K562 (cell line): Measurements from ENCODE around the gene SIGLEC6. TPM values are rescaled to one million over a fixed set of nuclear protein-coding genes. Genes with fewer than 3 reads are reported as not detected.

Experiments used
- ATAC-seq: fragments of 200-7000 bp; cut with Tn5 transposase; 3 replicates; pipeline ENCODE4 v1.9.1; 2020; ENCODE audit warnings: moderate library complexity
- BruUV-seq: library from RNA; stranded (reverse); fragments of 400-500 nt; replicated peaks from 2 replicates; lab custom pipeline; 2021; lab: Mats Ljungman, UMichigan
- CTCF ChIA-PET: fragments of 300-600 bp; formaldehyde crosslinking; extraction: SDS; loops from one replicate; lab custom pipeline; 2021; ENCODE audit warnings: low intra/inter-chr PET ratio; lab: Yijun Ruan, JAX
- POLR2A ChIA-PET: fragments of 300-600, 350-650 bp; sonication (Branson Sonifier 250); formaldehyde crosslinking; extraction: SDS; loops from one replicate; lab custom pipeline; 2021; ENCODE audit warnings: antibody characterized with exemption, inconsistent platforms; lab: Yijun Ruan, JAX
- DNase-seq, 4 experiments: peaks; one replicate each; pipeline versions ENCODE4 v3.0.0 to v3.0.0-alpha.2; 2011 to 2018; ENCODE audit warnings: low spot score in 3 of 4, mixed read lengths in 3 of 4; ENCODE audit errors: extremely low read depth in 1 of 4
- FAIRE-seq: peaks from 2 replicates; lab custom pipeline; 2011; peaks lifted over from hg19 to GRCh38; lab: Jason Lieb, UNC
- H2AFZ ChIP-seq: 2 replicates; pipeline ENCODE4 v1.6.0; 2011; ENCODE audit warnings: low read depth, low read length, control low read depth, inconsistent platforms
- H3K27ac ChIP-seq: fragments of 200-600 bp; 3 replicates; pipeline ENCODE4 v1.8.0; 2011; ENCODE audit warnings: low read depth, mild to moderate bottlenecking, control low read depth, inconsistent platforms, low read length, moderate library complexity, mixed read lengths; ENCODE audit errors: extremely low read depth
- H3K27me3 ChIP-seq, 2 experiments: fragments of 300-600 bp in 1 of 2; 2 replicates in 1 of 2; 3 replicates in 1 of 2; pipeline versions ENCODE4 v1.6.0 to v1.8.0; 2011; ENCODE audit warnings: inconsistent platforms in 2 of 2, low read length in 2 of 2, mild to moderate bottlenecking in 1 of 2, mixed read lengths in 1 of 2, moderate library complexity in 1 of 2; ENCODE audit not compliant: control insufficient read depth in 2 of 2, insufficient read depth in 2 of 2
- H3K36me3 ChIP-seq: fragments of 300-600 bp; 3 replicates; pipeline ENCODE4 v1.8.0; 2011; ENCODE audit warnings: mild to moderate bottlenecking, low read length, inconsistent platforms; ENCODE audit not compliant: control insufficient read depth, insufficient read depth
- H3K4me1 ChIP-seq, 2 experiments: fragments of 200-600 bp in 1 of 2; replicated peaks in 1 of 2; 2 replicates in 1 of 2; 3 replicates in 1 of 2; pipeline versions ENCODE4 v1.5.1 to v1.8.0; 2011; ENCODE audit warnings: inconsistent platforms in 2 of 2, low read length in 2 of 2, mild to moderate bottlenecking in 1 of 2, mixed read lengths in 1 of 2, moderate library complexity in 1 of 2; ENCODE audit not compliant: control insufficient read depth in 2 of 2, insufficient read depth in 2 of 2
- H3K4me2 ChIP-seq: 2 replicates; pipeline ENCODE4 v1.6.1; 2011; ENCODE audit warnings: low read length, control low read depth, inconsistent platforms, mixed read lengths; ENCODE audit not compliant: insufficient read depth
- H3K4me3 ChIP-seq: fragments of 200-600 bp; sonication (generic), shearing (Covaris generic); 2 replicates; pipeline ENCODE4 v1.5.1; 2016; ENCODE audit warnings: control low read depth, inconsistent platforms
- H3K79me2 ChIP-seq: fragments of 200-600 bp; 3 replicates; pipeline ENCODE4 v1.8.0; 2011; ENCODE audit warnings: low read length, inconsistent platforms; ENCODE audit not compliant: control insufficient read depth, insufficient read depth
- H3K9ac ChIP-seq, 2 experiments: 2 replicates each; pipeline versions ENCODE4 v1.6.0 to v1.6.1; 2011; ENCODE audit warnings: low read depth in 2 of 2, low read length in 2 of 2, control low read depth in 1 of 2, inconsistent platforms in 1 of 2, mild to moderate bottlenecking in 1 of 2, mixed read lengths in 1 of 2; ENCODE audit not compliant: insufficient read depth in 1 of 2
- H3K9me1 ChIP-seq: one replicate; pipeline ENCODE4 v1.6.0; 2011; ENCODE audit warnings: inconsistent platforms, mild to moderate bottlenecking, low read length, moderate library complexity; ENCODE audit not compliant: control insufficient read depth, insufficient read depth
- H3K9me3 ChIP-seq: replicated peaks from 2 replicates; pipeline ENCODE4 v1.5.1; 2011; ENCODE audit warnings: low read depth, low read length, inconsistent platforms; ENCODE audit not compliant: control insufficient read depth, insufficient read depth
- H4K20me1 ChIP-seq: replicated peaks from 2 replicates; pipeline ENCODE4 v1.6.1; 2011; ENCODE audit warnings: low read length, inconsistent platforms, mixed read lengths; ENCODE audit not compliant: control insufficient read depth, insufficient read depth
- ATF7 ChIP-seq: fragments of 450-650 bp; IDR thresholded peaks from 2 replicates; pipeline ENCODE4 v1.7.1; 2014; ENCODE audit warnings: mild to moderate bottlenecking, moderate library complexity
- DMBX1 ChIP-seq: fragments of 250-450 bp; sonication (Bioruptor Pico); IDR thresholded peaks from 2 replicates; pipeline ENCODE4 v1.8.0; 2022; ENCODE audit warnings: inconsistent platforms, mild to moderate bottlenecking, moderate library complexity, borderline replicate concordance
- MBD2 ChIP-seq: sonication (generic); IDR thresholded peaks from 2 replicates; pipeline ENCODE4 v1.6.1; 2016; ENCODE audit warnings: low read depth, borderline replicate concordance
- MTA3 ChIP-seq: fragments of 450-650 bp; formaldehyde crosslinking; IDR thresholded peaks from 2 replicates; pipeline ENCODE4 v1.6.1; 2017; ENCODE audit warnings: mild to moderate bottlenecking, borderline replicate concordance
- PCBP2 ChIP-seq: fragments of 200-400 bp; formaldehyde crosslinking; IDR thresholded peaks from 2 replicates; pipeline ENCODE4 v1.6.1; 2018; ENCODE audit warnings: low read length, low read depth, mild to moderate bottlenecking, moderate library complexity; ENCODE audit not compliant: poor library complexity, severe bottlenecking
- TOE1 ChIP-seq, 2 experiments: fragments of 450-650 bp in 1 of 2; sonication (generic) in 1 of 2; formaldehyde crosslinking in 1 of 2; IDR thresholded peaks; 2 replicates each; pipeline versions ENCODE4 v1.7.1 to v1.8.0; 2016 to 2022; ENCODE audit warnings: borderline replicate concordance in 2 of 2, mild to moderate bottlenecking in 2 of 2, antibody characterized with exemption in 1 of 2, inconsistent platforms in 1 of 2, low read depth in 1 of 2, missing genetic modification reagents in 1 of 2, moderate library complexity in 1 of 2
- ZC3H4 ChIP-seq: sonication (generic); formaldehyde crosslinking; IDR thresholded peaks from 2 replicates; pipeline ENCODE4 v1.9.0; 2021; ENCODE audit warnings: missing genetic modification reagents, borderline replicate concordance
- ZNF197 ChIP-seq: fragments of 200-800 bp; sonication (Bioruptor generic); IDR thresholded peaks from 2 replicates; pipeline ENCODE4 v1.6.1; 2016; ENCODE audit warnings: low read depth, missing genetic modification characterization, missing compliant biosample characterization
- ZNF24 ChIP-seq: fragments of 450-650 bp; IDR thresholded peaks from 2 replicates; pipeline ENCODE4 v1.6.1; 2016
- ZNF324 ChIP-seq: fragments of 250-450 bp; sonication (Bioruptor Pico); IDR thresholded peaks from 2 replicates; pipeline ENCODE4 v1.4.0; 2020; ENCODE audit warnings: mild to moderate bottlenecking
- ZNF695 ChIP-seq: fragments of 450-650 bp; formaldehyde crosslinking; IDR thresholded peaks from 2 replicates; pipeline ENCODE4 v1.4.0; 2020; ENCODE audit warnings: mild to moderate bottlenecking, moderate library complexity
- WGBS: fragments of 100-300 bp; shearing (Covaris generic); methylation state at CpG from one replicate; pipeline ENCODE4 v1.1.6; 2016; ENCODE audit warnings: low coverage, mixed read lengths; ENCODE audit not compliant: insufficient coverage; ENCODE audit errors: missing lambda C conversion rate; 5-methylcytosine and 5-hydroxymethylcytosine counted together
- in situ Hi-C: fragments of 300-500 bp; cut with MboI; formaldehyde crosslinking; loops from 4 replicates; pipeline ENCODE4 v1.15.0; 2018; ENCODE audit warnings: inconsistent platforms, mixed read lengths
- intact Hi-C: fragments of 100-400 bp; cut with micrococcal nuclease; formaldehyde crosslinking; loops from 2 replicates; pipeline ENCODE4 v1.14.2; 2022
- polyA plus RNA-seq, 8 experiments: library from polyadenylated mRNA; depleted of rRNA in 4 of 8; stranded (reverse) in 5 of 8; unstranded in 3 of 8; fragments of >200 nt; fragmentation: Nextera tagmentation in 2 of 8; fragmentation: Illumina TruSeq in 1 of 8; extraction: Ambion mirVana in 2 of 8; extraction: Trizol in 1 of 8; gene quantifications; 2 replicates each; pipeline versions ENCODE4 v1.2.1 to v1.2.3, GENCODE V29; 2011 to 2014; ENCODE audit warnings: inconsistent platforms in 1 of 8, missing spikeins in 1 of 8
- total RNA-seq, 7 experiments: library from RNA; depleted of rRNA in 6 of 7; stranded (reverse); fragments of >200 nt in 6 of 7; fragmentation: Illumina TruSeq in 2 of 7; extraction: Trizol in 2 of 7; gene quantifications; 2 replicates each; pipeline versions ENCODE4 v1.2.1 to v1.2.3, GENCODE V29; 2011 to 2021; ENCODE audit warnings: low replicate concordance in 1 of 7
- TF ChIP-seq, protein P1 (sequence below), 2 experiments: fragments of 150-350 bp in 1 of 2; IDR thresholded peaks; 2 replicates each; pipeline ENCODE4 v1.6.1; 2012 to 2016; ENCODE audit warnings: low read depth in 2 of 2, low read length in 2 of 2, mild to moderate bottlenecking in 1 of 2, moderate library complexity in 1 of 2
- TF ChIP-seq, protein P2 (sequence below): sonication (generic); formaldehyde crosslinking; IDR thresholded peaks from 2 replicates; pipeline ENCODE4 v1.8.1; 2022; ENCODE audit warnings: missing genetic modification reagents
- TF ChIP-seq, protein P3 (sequence below): fragments of 450-650 bp; formaldehyde crosslinking; IDR thresholded peaks from 2 replicates; pipeline ENCODE4 v1.4.0; 2020; ENCODE audit warnings: mild to moderate bottlenecking

Gene SIGLEC6
- total and polyA plus RNA-seq, 9 of the 15 experiments (the other 6 are each of a cell fraction or from before 2014, with no cell fraction given) = 0.03 to 17.5 (median 0.71) TPM

DNA sequence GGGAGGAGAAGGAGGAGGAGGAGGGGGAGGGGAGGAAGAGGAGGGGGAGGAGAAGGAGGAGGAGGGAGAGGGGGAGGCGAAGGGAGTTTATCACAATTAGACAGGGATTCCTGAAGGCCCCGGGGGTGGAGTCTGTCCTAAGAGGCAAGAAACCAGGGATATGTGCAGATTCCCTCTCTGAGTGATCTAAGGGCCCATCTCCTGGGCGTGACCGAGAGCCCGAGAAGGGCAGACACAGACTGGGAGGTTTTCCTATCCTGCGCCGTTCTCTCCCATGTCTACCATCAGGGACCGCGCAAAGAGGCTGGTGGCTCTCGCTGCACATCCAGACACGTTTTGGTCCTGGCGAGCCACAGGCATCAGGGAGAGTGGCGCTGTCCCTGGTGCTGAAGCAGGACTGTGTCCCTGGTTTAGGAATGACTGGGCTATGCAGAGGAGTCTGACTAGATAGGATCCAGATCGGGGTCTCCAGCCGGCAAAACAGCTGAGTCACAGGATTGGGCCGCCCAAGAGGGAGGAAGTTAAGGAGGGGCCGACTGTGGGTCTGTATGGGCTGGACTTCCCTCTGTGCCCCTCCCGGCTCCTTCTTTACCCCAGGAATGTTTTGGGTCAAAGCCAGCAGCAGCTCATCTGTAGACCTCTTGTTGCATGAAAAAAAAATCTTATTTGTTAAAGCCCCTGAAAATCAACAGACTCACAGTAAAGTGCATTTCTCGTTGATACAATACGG is 21.7 kb upstream of the SIGLEC6 start:
- FAIRE-seq = peak; percentile 89
- ATAC-seq = peak; percentile 55
- TF ChIP-seq PCBP2 (no peak), ZNF324 (CRISPR knock-in tag) (no peak), ZNF24 (peak; percentile 72; the same call in 1 of the 2 replicates), MBD2 (peak; percentile 45; the same call in 1 of the 2 replicates), ZC3H4 (no peak), ZNF197 (peak; percentile 89; the same call in 1 of the 2 replicates), DMBX1 (peak; percentile 80), ATF7 (peak; percentile 70), MTA3 (peak; percentile 93), ZNF695 (CRISPR knock-in tag) (no peak), TOE1 (IDR thresholded peaks at IDR 0.05; ENCODE audit: borderline replicate concordance) (0 out of 2 replicates have a peak, but pooled peaks have one; percentile 7), TOE1 (CRISPR knock-in tag; IDR thresholded peaks at IDR 0.05; ENCODE audit: borderline replicate concordance, low read depth) (peak; percentile 97)
- TF ChIP-seq, protein P1, sequence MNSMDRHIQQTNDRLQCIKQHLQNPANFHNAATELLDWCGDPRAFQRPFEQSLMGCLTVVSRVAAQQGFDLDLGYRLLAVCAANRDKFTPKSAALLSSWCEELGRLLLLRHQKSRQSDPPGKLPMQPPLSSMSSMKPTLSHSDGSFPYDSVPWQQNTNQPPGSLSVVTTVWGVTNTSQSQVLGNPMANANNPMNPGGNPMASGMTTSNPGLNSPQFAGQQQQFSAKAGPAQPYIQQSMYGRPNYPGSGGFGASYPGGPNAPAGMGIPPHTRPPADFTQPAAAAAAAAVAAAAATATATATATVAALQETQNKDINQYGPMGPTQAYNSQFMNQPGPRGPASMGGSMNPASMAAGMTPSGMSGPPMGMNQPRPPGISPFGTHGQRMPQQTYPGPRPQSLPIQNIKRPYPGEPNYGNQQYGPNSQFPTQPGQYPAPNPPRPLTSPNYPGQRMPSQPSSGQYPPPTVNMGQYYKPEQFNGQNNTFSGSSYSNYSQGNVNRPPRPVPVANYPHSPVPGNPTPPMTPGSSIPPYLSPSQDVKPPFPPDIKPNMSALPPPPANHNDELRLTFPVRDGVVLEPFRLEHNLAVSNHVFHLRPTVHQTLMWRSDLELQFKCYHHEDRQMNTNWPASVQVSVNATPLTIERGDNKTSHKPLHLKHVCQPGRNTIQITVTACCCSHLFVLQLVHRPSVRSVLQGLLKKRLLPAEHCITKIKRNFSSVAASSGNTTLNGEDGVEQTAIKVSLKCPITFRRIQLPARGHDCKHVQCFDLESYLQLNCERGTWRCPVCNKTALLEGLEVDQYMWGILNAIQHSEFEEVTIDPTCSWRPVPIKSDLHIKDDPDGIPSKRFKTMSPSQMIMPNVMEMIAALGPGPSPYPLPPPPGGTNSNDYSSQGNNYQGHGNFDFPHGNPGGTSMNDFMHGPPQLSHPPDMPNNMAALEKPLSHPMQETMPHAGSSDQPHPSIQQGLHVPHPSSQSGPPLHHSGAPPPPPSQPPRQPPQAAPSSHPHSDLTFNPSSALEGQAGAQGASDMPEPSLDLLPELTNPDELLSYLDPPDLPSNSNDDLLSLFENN (IDR thresholded peaks at IDR 0.05; ENCODE audit: low read depth in 2 of 2, low read length in 2 of 2) = no peak
- TF ChIP-seq, protein P2, sequence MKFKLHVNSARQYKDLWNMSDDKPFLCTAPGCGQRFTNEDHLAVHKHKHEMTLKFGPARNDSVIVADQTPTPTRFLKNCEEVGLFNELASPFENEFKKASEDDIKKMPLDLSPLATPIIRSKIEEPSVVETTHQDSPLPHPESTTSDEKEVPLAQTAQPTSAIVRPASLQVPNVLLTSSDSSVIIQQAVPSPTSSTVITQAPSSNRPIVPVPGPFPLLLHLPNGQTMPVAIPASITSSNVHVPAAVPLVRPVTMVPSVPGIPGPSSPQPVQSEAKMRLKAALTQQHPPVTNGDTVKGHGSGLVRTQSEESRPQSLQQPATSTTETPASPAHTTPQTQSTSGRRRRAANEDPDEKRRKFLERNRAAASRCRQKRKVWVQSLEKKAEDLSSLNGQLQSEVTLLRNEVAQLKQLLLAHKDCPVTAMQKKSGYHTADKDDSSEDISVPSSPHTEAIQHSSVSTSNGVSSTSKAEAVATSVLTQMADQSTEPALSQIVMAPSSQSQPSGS (CRISPR knock-in tag) = no peak
- TF ChIP-seq, protein P3, sequence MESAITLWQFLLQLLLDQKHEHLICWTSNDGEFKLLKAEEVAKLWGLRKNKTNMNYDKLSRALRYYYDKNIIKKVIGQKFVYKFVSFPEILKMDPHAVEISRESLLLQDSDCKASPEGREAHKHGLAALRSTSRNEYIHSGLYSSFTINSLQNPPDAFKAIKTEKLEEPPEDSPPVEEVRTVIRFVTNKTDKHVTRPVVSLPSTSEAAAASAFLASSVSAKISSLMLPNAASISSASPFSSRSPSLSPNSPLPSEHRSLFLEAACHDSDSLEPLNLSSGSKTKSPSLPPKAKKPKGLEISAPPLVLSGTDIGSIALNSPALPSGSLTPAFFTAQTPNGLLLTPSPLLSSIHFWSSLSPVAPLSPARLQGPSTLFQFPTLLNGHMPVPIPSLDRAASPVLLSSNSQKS (CRISPR knock-in tag) = no peak

More for the DNA sequence above, 21.7 kb upstream of the SIGLEC6 start:
- Histone ChIP-seq H3K9ac (peak overlapping the region in 1 of 2 experiments; percentile 2; a peak in 2 of 4 replicates), H3K36me3 (peaks cover 14% of the 10 kb centered on the region; the same call in 2 of the 3 replicates), H3K4me1 (peaks cover 23% of the 10 kb centered on the region in 2 experiments), H3K27me3 (no peaks in the 10 kb centered on the region), H2AFZ (no peak overlapping the region), H3K79me2 (peaks cover 77% of the 10 kb centered on the region), H3K27ac (no peak overlapping the region), H3K9me3 (no peaks in the 10 kb centered on the region), H3K4me3 (peak overlapping the region; percentile 51), H4K20me1 (no peaks in the 10 kb centered on the region), H3K4me2 (peak overlapping the region; percentile 98), H3K9me1 (no peaks in the 10 kb centered on the region)
- intact Hi-C loops = loop anchor here (2.0 to 5.0 kb wide), 2 partner anchors 14 to 54 kb away; no protein-coding TSS in a partner anchor
- DNase-seq = peak; percentile 85 to 96 (median 90)
- BruUV-seq = no TSS peak
- ChIA-PET POLR2A (interaction anchor here (0.7 kb wide), 1 partner anchor 11 kb away, joined by 3 read pairs; no protein-coding TSS in a partner anchor), CTCF (no interaction called here)
- WGBS = 3% methylated on average over 19 of the region's 20 CpGs
- in situ Hi-C loops = no loop called here
